ENCODE measurements around the gene ADGRG7.

Gene ADGRG7

GRCh38 chr3:100563652-100564211 lies 45.7 kb upstream of the ADGRG7 start:
- no peaks in the 10 kb centered on the region for H3K27me3 ChIP-seq (ENCODE audit: insufficient read depth, low read length, poor library complexity)
- no peak overlapping the region for H2AK5ac ChIP-seq (ENCODE audit: low read length)
- H2BK120ac ChIP-seq (ENCODE audit: low read depth, low read length), result no peak overlapping the region
- H3K4me1 ChIP-seq (ENCODE audit: control insufficient read depth, low read depth, low read length), result no peaks in the 10 kb centered on the region
- H4K8ac ChIP-seq (ENCODE audit: low read depth, low read length), result no peak overlapping the region
- H3K79me1 ChIP-seq (ENCODE audit: low read length), result no peaks in the 10 kb centered on the region
- no peaks in the 10 kb centered on the region for H3K79me2 ChIP-seq (ENCODE audit: control insufficient read depth, insufficient read depth, low read length)
- no peak overlapping the region for H2BK5ac ChIP-seq (ENCODE audit: low read length)
- H4K5ac ChIP-seq (ENCODE audit: low read length), result no peak overlapping the region
- H3K27ac ChIP-seq (ENCODE audit: low read depth, low read length), result no peak overlapping the region
- no peak overlapping the region for H2BK15ac ChIP-seq (replicated peaks; ENCODE audit: low read depth)
- no peak overlapping the region for H3K4me2 ChIP-seq (ENCODE audit: low read length)
- whole genome bisulfite sequencing (ENCODE audit: extremely low coverage, insufficient coverage, low lambda C conversion rate), result no CpG with 5 or more reads among the region's 2 CpGs
- H3K23ac ChIP-seq (ENCODE audit: low read length), result no peak overlapping the region
- no peak overlapping the region for H3K56ac ChIP-seq (ENCODE audit: low read length)
- H3K36me3 ChIP-seq (ENCODE audit: control insufficient read depth, insufficient read depth, low read length), result no peaks in the 10 kb centered on the region
- no peak for DNase-seq
- no peak overlapping the region for H3K4ac ChIP-seq (ENCODE audit: low read depth, low read length)
- H3K18ac ChIP-seq (ENCODE audit: low read length), result no peak overlapping the region
- no peak overlapping the region for H3K4me3 ChIP-seq (ENCODE audit: low read length)
- H3K9ac ChIP-seq (ENCODE audit: low read length), result no peak overlapping the region

- no peak overlapping the region for H3K27ac ChIP-seq (ENCODE audit: low read depth, low read length)
- H2BK5ac ChIP-seq (ENCODE audit: low read length), result no peak overlapping the region
- H3K23ac ChIP-seq (ENCODE audit: low read length), result no peak overlapping the region
- no CpG with 5 or more reads among the region's 2 CpGs for WGBS (ENCODE audit: extremely low coverage, insufficient coverage, low lambda C conversion rate)
- no peak overlapping the region for H4K8ac ChIP-seq (ENCODE audit: low read depth, low read length)
- H3K4me3 ChIP-seq (ENCODE audit: low read length), result no peak overlapping the region
- H2BK15ac ChIP-seq (replicated peaks; ENCODE audit: low read depth), result no peak overlapping the region
- no peaks in the 10 kb centered on the region for H3K36me3 ChIP-seq (ENCODE audit: control insufficient read depth, insufficient read depth, low read length)
- no peaks in the 10 kb centered on the region for H3K79me2 ChIP-seq (ENCODE audit: control insufficient read depth, insufficient read depth, low read length)
- H2BK120ac ChIP-seq (ENCODE audit: low read depth, low read length), result no peak overlapping the region
- no peaks in the 10 kb centered on the region for H3K27me3 ChIP-seq (ENCODE audit: insufficient read depth, low read length, poor library complexity)
- H3K18ac ChIP-seq (ENCODE audit: low read length), result no peak overlapping the region
- no peaks in the 10 kb centered on the region for H3K4me1 ChIP-seq (ENCODE audit: control insufficient read depth, low read depth, low read length)
- H3K9ac ChIP-seq (ENCODE audit: low read length), result no peak overlapping the region
- H3K4ac ChIP-seq (ENCODE audit: low read depth, low read length), result no peak overlapping the region
- no peaks in the 10 kb centered on the region for H3K79me1 ChIP-seq (ENCODE audit: low read length)
- H2AK5ac ChIP-seq (ENCODE audit: low read length), result no peak overlapping the region
- DNase-seq, result no peak
- H4K5ac ChIP-seq (ENCODE audit: low read length), result no peak overlapping the region
- no peak overlapping the region for H3K56ac ChIP-seq (ENCODE audit: low read length)
- no peak overlapping the region for H3K4me2 ChIP-seq (ENCODE audit: low read length)
Observed at GRCh38 chr3:100570811-100571210, 38.6 kb upstream of the ADGRG7 start.

- H3K4me1 ChIP-seq (ENCODE audit: control insufficient read depth, low read depth, low read length), result no peaks in the 10 kb centered on the region
- WGBS (ENCODE audit: extremely low coverage, insufficient coverage, low lambda C conversion rate), result no CpG with 5 or more reads among the region's 3 CpGs
Observed at GRCh38 chr3:100574536-100574935, 34.9 kb upstream of the ADGRG7 start.

GRCh38 chr3:100575704-100576103 lies 33.7 kb upstream of the ADGRG7 start:
- H3K36me3 ChIP-seq (ENCODE audit: control insufficient read depth, insufficient read depth, low read length), result no peaks in the 10 kb centered on the region
- H3K27ac ChIP-seq (ENCODE audit: low read depth, low read length), result no peak overlapping the region
- no peaks in the 10 kb centered on the region for H3K4me1 ChIP-seq (ENCODE audit: control insufficient read depth, low read depth, low read length)
- no peak overlapping the region for H2BK5ac ChIP-seq (ENCODE audit: low read length)
- no peak overlapping the region for H2BK15ac ChIP-seq (replicated peaks; ENCODE audit: low read depth)
- no peaks in the 10 kb centered on the region for H3K79me2 ChIP-seq (ENCODE audit: control insufficient read depth, insufficient read depth, low read length)
- H3K4me3 ChIP-seq (ENCODE audit: low read length), result no peak overlapping the region
- H4K5ac ChIP-seq (ENCODE audit: low read length), result no peak overlapping the region
- H3K23ac ChIP-seq (ENCODE audit: low read length), result no peak overlapping the region
- no peak overlapping the region for H3K4me2 ChIP-seq (ENCODE audit: low read length)
- WGBS (ENCODE audit: extremely low coverage, insufficient coverage, low lambda C conversion rate), result no CpG with 5 or more reads among the region's 6 CpGs
- H2BK120ac ChIP-seq (ENCODE audit: low read depth, low read length), result no peak overlapping the region
- no peaks in the 10 kb centered on the region for H3K27me3 ChIP-seq (ENCODE audit: insufficient read depth, low read length, poor library complexity)
- H3K9ac ChIP-seq (ENCODE audit: low read length), result no peak overlapping the region
- H2AK5ac ChIP-seq (ENCODE audit: low read length), result no peak overlapping the region
- no peak overlapping the region for H4K8ac ChIP-seq (ENCODE audit: low read depth, low read length)
- H3K18ac ChIP-seq (ENCODE audit: low read length), result no peak overlapping the region
- no peak overlapping the region for H3K4ac ChIP-seq (ENCODE audit: low read depth, low read length)
- no peak overlapping the region for H3K56ac ChIP-seq (ENCODE audit: low read length)
- no peaks in the 10 kb centered on the region for H3K79me1 ChIP-seq (ENCODE audit: low read length)
- no peak for DNase-seq

More at GRCh38 chr3:100574536-100574935, 34.9 kb upstream of the ADGRG7 start:
- no peaks in the 10 kb centered on the region for H3K36me3 ChIP-seq (ENCODE audit: control insufficient read depth, insufficient read depth, low read length)
- H4K8ac ChIP-seq (ENCODE audit: low read depth, low read length), result no peak overlapping the region
- no peak overlapping the region for H2AK5ac ChIP-seq (ENCODE audit: low read length)
- no peak overlapping the region for H2BK5ac ChIP-seq (ENCODE audit: low read length)
- no peak overlapping the region for H3K27ac ChIP-seq (ENCODE audit: low read depth, low read length)
- H4K5ac ChIP-seq (ENCODE audit: low read length), result no peak overlapping the region
- no peak overlapping the region for H3K4me2 ChIP-seq (ENCODE audit: low read length)
- no peak overlapping the region for H3K9ac ChIP-seq (ENCODE audit: low read length)
- DNase-seq, result no peak
- no peaks in the 10 kb centered on the region for H3K79me2 ChIP-seq (ENCODE audit: control insufficient read depth, insufficient read depth, low read length)
- H3K23ac ChIP-seq (ENCODE audit: low read length), result no peak overlapping the region
- no peak overlapping the region for H3K4ac ChIP-seq (ENCODE audit: low read depth, low read length)
- no peak overlapping the region for H3K56ac ChIP-seq (ENCODE audit: low read length)
- no peaks in the 10 kb centered on the region for H3K79me1 ChIP-seq (ENCODE audit: low read length)
- H3K4me3 ChIP-seq (ENCODE audit: low read length), result no peak overlapping the region
- no peak overlapping the region for H2BK15ac ChIP-seq (replicated peaks; ENCODE audit: low read depth)
- H2BK120ac ChIP-seq (ENCODE audit: low read depth, low read length), result no peak overlapping the region
- H3K18ac ChIP-seq (ENCODE audit: low read length), result no peak overlapping the region
- H3K27me3 ChIP-seq (ENCODE audit: insufficient read depth, low read length, poor library complexity), result no peaks in the 10 kb centered on the region

GRCh38 chr3:100577382-100578008 lies 31.9 kb upstream of the ADGRG7 start:
- H3K18ac ChIP-seq (ENCODE audit: low read length), result no peak overlapping the region
- H3K23ac ChIP-seq (ENCODE audit: low read length), result no peak overlapping the region
- H3K36me3 ChIP-seq (ENCODE audit: control insufficient read depth, insufficient read depth, low read length), result no peaks in the 10 kb centered on the region
- no peak overlapping the region for H4K5ac ChIP-seq (ENCODE audit: low read length)
- no peak overlapping the region for H3K27ac ChIP-seq (ENCODE audit: low read depth, low read length)
- H3K9ac ChIP-seq (ENCODE audit: low read length), result no peak overlapping the region
- no peak overlapping the region for H2BK120ac ChIP-seq (ENCODE audit: low read depth, low read length)
- no peaks in the 10 kb centered on the region for H3K27me3 ChIP-seq (ENCODE audit: insufficient read depth, low read length, poor library complexity)
- no peak overlapping the region for H3K4ac ChIP-seq (ENCODE audit: low read depth, low read length)
- WGBS (ENCODE audit: extremely low coverage, insufficient coverage, low lambda C conversion rate), result no CpG with 5 or more reads among the region's 1 CpG
- peak; percentile 34 for DNase-seq
- H4K8ac ChIP-seq (ENCODE audit: low read depth, low read length), result no peak overlapping the region
- no peak overlapping the region for H3K56ac ChIP-seq (ENCODE audit: low read length)
- H3K4me1 ChIP-seq (ENCODE audit: control insufficient read depth, low read depth, low read length), result no peaks in the 10 kb centered on the region
- H2BK5ac ChIP-seq (ENCODE audit: low read length), result no peak overlapping the region
- H3K4me2 ChIP-seq (ENCODE audit: low read length), result no peak overlapping the region
- no peak overlapping the region for H2BK15ac ChIP-seq (replicated peaks; ENCODE audit: low read depth)
- H3K79me1 ChIP-seq (ENCODE audit: low read length), result no peaks in the 10 kb centered on the region
- no peak overlapping the region for H2AK5ac ChIP-seq (ENCODE audit: low read length)
- no peaks in the 10 kb centered on the region for H3K79me2 ChIP-seq (ENCODE audit: control insufficient read depth, insufficient read depth, low read length)
- no peak overlapping the region for H3K4me3 ChIP-seq (ENCODE audit: low read length)

GRCh38 chr3:100578646-100579045 lies 30.8 kb upstream of the ADGRG7 start:
- Histone ChIP-seq H3K4me2 (ENCODE audit: low read length) (no peak overlapping the region), H2BK15ac (replicated peaks; ENCODE audit: low read depth) (no peak overlapping the region), H2AK5ac (ENCODE audit: low read length) (no peak overlapping the region), H3K27ac (ENCODE audit: low read depth, low read length) (no peak overlapping the region), H3K4me3 (ENCODE audit: low read length) (no peak overlapping the region), H3K4me1 (ENCODE audit: control insufficient read depth, low read depth, low read length) (no peaks in the 10 kb centered on the region), H2BK5ac (ENCODE audit: low read length) (no peak overlapping the region), H2BK120ac (ENCODE audit: low read depth, low read length) (no peak overlapping the region), H3K79me1 (ENCODE audit: low read length) (no peaks in the 10 kb centered on the region), H3K23ac (ENCODE audit: low read length) (no peak overlapping the region), H3K18ac (ENCODE audit: low read length) (no peak overlapping the region), H4K8ac (ENCODE audit: low read depth, low read length) (no peak overlapping the region), H4K5ac (ENCODE audit: low read length) (no peak overlapping the region), H3K4ac (ENCODE audit: low read depth, low read length) (no peak overlapping the region), H3K79me2 (ENCODE audit: control insufficient read depth, insufficient read depth, low read length) (no peaks in the 10 kb centered on the region), H3K56ac (ENCODE audit: low read length) (no peak overlapping the region), H3K27me3 (ENCODE audit: insufficient read depth, low read length, poor library complexity) (no peaks in the 10 kb centered on the region), H3K36me3 (ENCODE audit: control insufficient read depth, insufficient read depth, low read length) (no peaks in the 10 kb centered on the region), H3K9ac (ENCODE audit: low read length) (no peak overlapping the region)
- DNase-seq, result no peak

Measured in mesendoderm (in vitro differentiated cells).